Stimulated activated CD4-positive, alpha-beta T cell treated with anti-CD3 and anti-CD28 coated beads, Interleukin-2, amount 100 ng/mL, for 4 hours (primary cell): ENCODE measurements around the gene DISP3.

Experiments
- DNase-seq: peaks from one replicate; pipeline ENCODE4 v3.0.0-alpha.2; 2020; ENCODE audit warnings: low read depth

The DISP3 gene

GRCh38 chr1:11528611-11529261 lies 49.8 kb downstream of the DISP3 start:
- no peak for DNase-seq

DNA sequence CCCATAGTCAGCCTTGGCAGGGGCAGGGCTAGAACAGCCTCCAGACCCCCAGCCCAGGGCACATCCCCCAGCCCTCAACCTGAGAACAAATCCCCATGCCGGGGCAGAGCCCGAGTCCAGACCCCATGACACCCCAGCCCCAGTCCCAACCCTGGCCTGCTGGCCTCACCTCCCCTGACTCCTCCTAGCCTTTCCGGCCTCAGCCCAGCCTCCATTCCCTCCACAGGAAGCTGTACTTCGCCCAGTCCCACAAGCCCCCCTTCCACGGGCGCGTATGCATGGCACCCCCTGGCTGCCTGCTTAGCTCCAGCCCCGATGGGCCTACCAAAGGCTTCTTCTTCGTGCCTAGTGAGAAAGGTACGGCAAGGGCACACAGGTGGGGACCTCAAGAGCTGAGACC lies 50.4 kb downstream of the DISP3 start:
- no peak for DNase-seq

DNA sequence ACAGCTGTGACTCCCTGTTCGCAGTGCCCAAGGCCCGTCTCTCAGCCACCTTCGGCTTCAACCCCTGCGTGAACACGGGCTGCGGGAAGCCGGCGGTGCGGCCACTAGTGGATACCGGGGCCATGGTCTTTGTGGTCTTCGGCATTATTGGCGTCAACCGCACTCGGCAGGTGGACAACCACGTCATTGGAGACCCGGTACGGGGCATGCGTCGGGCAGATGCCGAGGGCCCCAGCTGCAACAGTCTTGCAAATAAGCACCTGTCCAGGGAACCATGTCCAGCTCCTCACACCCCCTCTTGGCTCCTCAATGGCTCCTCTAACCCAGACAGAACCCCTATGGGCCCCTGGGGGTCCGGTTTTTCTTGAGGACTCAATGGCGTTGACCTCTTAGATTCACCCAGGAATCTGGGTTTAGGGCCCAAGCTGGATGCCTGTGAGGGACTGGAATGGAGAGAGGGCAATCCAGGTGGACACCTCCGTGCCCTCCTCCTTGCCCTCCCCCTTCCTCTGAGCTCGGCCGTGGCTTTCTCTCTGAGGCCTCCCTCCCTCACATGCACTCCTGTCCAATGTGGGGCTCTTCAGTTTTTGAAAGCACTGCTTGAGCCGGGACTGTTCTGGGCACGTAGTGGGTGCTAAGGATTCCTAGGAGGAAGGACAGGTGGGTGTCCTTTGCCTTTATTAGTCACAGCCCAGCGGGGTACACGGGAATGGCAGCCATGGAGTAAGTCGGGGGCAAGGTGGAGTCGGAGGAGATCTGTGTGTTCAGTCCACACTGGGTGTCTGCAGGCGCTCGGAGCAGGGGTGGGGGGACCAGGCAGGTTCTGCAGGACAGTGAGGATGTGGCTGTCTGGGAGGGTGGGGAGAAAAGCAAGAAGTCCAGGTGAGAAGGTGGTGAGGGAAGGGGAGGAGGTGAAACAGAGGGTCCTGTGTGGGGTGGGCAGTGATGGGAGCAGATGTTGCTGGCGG lies 51.1 kb downstream of the DISP3 start:
- no peak for DNase-seq

GRCh38 chr1:11530731-11531311 lies 51.9 kb downstream of the DISP3 start:
- no peak for DNase-seq

GRCh38 chr1:11531314-11531870 lies 52.4 kb downstream of the DISP3 start:
- DNase-seq: no peak

GRCh38 chr1:11531943-11532342 lies 53.0 kb downstream of the DISP3 start:
- no peak for DNase-seq

DNA sequence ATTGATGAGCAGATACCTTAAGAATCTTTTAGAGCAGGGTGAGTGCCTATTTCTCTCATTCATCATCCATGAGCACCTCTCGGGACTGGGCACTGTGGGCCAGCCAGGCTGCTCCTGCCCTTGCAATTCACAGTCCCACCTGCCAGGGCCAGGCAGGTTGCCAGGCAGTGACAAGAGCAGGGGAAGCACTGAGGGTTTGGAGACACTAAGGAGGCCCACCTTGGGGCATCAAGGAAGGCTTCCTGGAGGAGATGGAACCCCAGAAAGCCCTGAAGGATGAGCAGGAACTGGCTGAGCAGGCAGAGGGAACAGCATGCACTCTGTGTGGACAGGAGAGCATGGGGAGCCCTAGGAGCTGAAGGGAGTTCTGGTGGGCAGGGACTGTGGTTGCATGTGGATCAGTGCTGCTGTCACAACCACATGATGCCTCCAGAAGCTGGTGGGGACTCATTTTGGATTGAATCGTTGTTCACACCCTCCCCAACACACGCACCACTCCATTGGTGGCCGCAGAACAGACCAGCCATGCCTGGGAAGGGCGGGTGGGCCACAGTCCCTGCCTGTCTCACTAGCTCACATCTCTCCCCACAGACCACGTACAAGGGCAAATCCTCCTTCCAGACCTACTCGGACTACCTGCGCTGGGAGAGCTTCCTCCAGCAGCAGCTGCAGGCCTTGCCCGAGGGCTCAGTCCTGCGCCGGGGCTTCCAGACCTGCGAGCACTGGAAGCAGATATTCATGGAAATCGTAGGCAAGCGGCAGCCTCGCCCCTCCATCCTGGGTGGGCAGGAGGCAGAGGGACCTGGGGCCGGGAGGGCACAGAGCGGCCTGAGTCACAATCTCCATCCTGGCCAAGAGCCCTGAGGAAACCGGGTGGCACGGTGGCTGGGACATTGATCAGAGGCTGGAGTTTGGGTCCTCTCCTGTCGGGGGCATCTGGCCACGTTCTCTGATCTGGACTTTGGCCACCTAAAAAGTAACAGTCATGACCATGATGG lies 55.1 kb downstream of the DISP3 start:
- DNase-seq: no peak

DNA sequence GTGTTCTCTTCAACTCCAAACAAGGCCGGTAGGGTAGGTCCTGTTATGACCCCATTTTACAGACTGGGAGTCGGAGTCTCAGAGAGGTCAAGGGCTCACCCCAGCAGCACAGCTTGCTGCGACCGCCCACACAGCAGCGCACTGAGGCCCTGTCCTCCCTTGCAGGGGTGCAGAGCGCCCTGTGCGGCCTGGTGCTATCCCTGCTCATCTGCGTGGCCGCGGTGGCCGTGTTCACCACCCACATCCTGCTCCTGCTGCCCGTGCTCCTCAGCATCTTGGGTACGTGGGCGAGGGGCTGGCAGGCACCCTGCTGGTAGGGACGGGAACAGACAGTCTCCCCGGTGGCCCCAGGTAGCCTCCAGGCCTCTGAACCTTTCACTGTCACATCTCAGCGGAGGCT lies 55.9 kb downstream of the DISP3 start:
- no peak for DNase-seq

DNA sequence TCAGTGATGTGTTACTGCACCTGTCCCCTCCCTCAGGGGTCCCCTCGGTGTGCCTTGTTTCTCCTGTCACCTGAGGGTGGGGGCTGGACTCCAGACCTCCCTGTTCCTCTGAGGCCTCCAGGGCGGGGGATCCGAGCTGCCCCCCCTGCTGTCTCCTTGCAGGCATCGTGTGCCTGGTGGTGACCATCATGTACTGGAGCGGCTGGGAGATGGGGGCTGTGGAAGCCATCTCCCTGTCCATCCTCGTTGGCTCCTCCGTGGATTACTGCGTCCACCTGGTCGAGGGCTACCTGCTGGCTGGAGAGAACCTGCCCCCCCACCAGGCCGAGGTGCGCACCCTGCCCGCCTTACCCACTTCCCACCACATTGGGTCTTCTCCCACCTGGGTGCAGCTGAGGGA lies 56.4 kb downstream of the DISP3 start:
- DNase-seq: no peak

GRCh38 chr1:11535761-11536572 lies 57.0 kb downstream of the DISP3 start:
- DNase-seq: no peak

DNA sequence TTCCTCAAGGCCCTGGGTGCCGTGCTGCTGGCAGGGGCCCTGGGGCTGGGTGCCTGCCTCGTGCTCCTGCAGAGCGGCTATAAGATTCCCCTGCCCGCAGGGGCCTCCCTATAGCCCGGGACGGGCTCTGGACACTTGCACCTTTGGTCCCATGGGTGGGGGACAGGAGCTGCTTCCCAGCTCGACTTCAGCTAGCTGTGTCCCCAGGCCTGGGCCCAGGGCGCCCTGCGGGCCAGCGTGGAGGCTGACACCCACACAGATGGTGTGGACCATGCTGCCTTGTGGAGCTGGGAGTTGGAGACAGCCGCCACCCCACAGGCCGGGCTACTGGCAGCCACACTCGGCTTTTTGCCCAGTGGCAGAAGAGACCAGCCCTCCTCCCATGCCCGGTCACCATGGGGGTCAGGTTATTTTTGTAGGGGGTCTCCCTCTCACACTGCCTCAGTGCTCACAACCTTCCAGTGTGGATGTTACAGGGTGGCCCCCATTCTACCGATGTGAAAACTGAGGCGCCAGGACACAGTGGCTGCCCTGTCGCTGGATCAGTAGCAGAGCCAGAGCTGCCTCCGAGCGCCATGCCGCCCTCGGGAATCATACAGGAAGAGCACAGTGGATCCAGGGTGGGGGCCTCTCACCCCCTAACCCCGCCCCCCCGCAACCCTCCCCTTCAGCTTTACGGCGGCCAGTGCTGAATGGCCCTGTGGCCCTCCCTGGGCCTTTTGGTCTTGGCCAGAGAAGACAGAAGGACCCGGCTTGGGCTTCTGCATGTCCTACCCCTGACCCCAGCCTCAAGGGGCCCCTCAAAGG lies 57.8 kb downstream of the DISP3 start:
- DNase-seq: no peak

- DNase-seq: no peak
Measured at GRCh38 chr1:11537380-11537764, 58.4 kb downstream of the DISP3 start.

GRCh38 chr1:11537854-11538591 lies 59.1 kb downstream of the DISP3 start:
- DNase-seq: no peak

- DNase-seq: no peak
Measured at GRCh38 chr1:11538886-11539285, 59.9 kb downstream of the DISP3 start.

- DNase-seq: no peak
Measured at GRCh38 chr1:11539850-11540772, 61.2 kb downstream of the DISP3 start.

GRCh38 chr1:11540773-11541160 lies 61.8 kb downstream of the DISP3 start:
- DNase-seq: no peak

- no peak for DNase-seq
Measured at GRCh38 chr1:11541236-11541635, 62.3 kb downstream of the DISP3 start.

DNA sequence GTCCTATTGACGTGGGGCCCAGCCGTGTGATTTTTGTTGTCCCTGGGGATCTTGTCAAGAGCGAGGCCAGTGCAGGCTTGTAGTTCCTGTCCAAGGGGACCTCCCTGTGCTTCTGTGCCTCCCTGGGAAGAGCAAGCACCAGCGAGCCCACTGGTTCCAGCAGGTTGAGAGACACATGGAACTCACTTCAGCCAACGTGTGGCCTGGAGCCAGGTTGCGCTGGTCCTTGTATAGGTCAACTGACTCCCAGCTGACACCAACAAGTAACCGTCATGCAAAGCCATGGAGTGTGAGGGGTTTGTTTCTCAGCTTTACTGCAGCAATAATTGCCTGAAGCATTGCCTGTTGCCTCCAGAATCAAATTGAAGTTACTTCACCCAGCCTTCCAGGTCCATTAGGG lies 63.0 kb downstream of the DISP3 start:
- no peak for DNase-seq
